ENCODE results near the gene SDHA. TPM values are rescaled to one million over a fixed set of nuclear protein-coding genes. Genes with fewer than 3 reads are reported as not detected.
"Not testable (repeated sequence)": the region's sequence is repeated elsewhere in the genome, so short reads cannot be mapped to it uniquely, and the experiment has no call there.

SDHA gene
- total RNA-seq, 4 donors from 2014 or later: 155 to 471 (median 250) TPM

GRCh38 chr5:219991-220390 lies 1.9 kb downstream of the SDHA start:
- H3K4me1 ChIP-seq: peaks cover 0 to 44% (median 17%) of the 10 kb centered on the region in 4 donors
- peak overlapping the region in 3 of 4 donors; percentile 89 to 99 (median 96) for H3K4me3 ChIP-seq
- DNase-seq: no peak

GRCh38 chr5:222951-223715 lies 5.0 kb downstream of the SDHA start:
- intact Hi-C loops (cut with DNase I; ENCODE audit: low total_unique reads); H3K9me3 ChIP-seq; in situ Hi-C loops (cut with MboI; ENCODE audit: low pct_ligation_motif_present in 1 of 4, low pct_unique_long_range_greater_than_20kb in 1 of 4, low sequenced_read_pairs in 3 of 4); DNase-seq; H3K27ac ChIP-seq; H3K27me3 ChIP-seq; H3K4me3 ChIP-seq: not testable (repeated sequence)
- Histone ChIP-seq H3K36me3 (peaks cover 0 to 39% (median 15%) of the 10 kb centered on the region in 4 donors), H3K4me1 (peaks cover 0 to 30% (median 17%) of the 10 kb centered on the region in 4 donors)
- WGBS, 2 donors (ENCODE audit: low coverage in 1 of 2): 45 to 50% methylated on average over 4 to 6 of the region's 6 CpGs

More at GRCh38 chr5:219991-220390, 1.9 kb downstream of the SDHA start:
- intact Hi-C loops (cut with DNase I; ENCODE audit: low total_unique reads): no loop called here
- TF ChIP-seq POLR2AphosphoS5 (IDR thresholded peaks at IDR 0.05) (no peak), EP300 (IDR thresholded peaks at IDR 0.05; ENCODE audit: low read depth) (no peak), CTCF (IDR thresholded peaks at IDR 0.05) (no peak), POLR2A (IDR thresholded peaks at IDR 0.05) (no peak)
- Histone ChIP-seq H3K9me3 (no peaks in the 10 kb centered on the region), H3K27ac (peak overlapping the region; percentile 91 to 97 (median 96)), H3K36me3 (peaks cover 0 to 11% (median 5%) of the 10 kb centered on the region in 4 donors), H3K27me3 (no peaks in the 10 kb centered on the region)
- in situ Hi-C loops (cut with MboI; ENCODE audit: low pct_ligation_motif_present in 1 of 4, low pct_unique_long_range_greater_than_20kb in 1 of 4, low sequenced_read_pairs in 3 of 4): no loop called here
- 13 to 23% methylated on average over 4 of the region's 4 CpGs for WGBS, 2 donors (ENCODE audit: low coverage in 1 of 2)

- intact Hi-C loops (cut with DNase I; ENCODE audit: low total_unique reads): no loop called here
- H3K27me3 ChIP-seq: no peaks in the 10 kb centered on the region
- DNase-seq: no peak
- H3K9me3 ChIP-seq: no peaks in the 10 kb centered on the region
- 63 to 87% methylated on average over 2 to 6 of the region's 6 CpGs for WGBS, 2 donors (ENCODE audit: low coverage in 1 of 2)
- in situ Hi-C loops (cut with MboI; ENCODE audit: low pct_ligation_motif_present in 1 of 4, low pct_unique_long_range_greater_than_20kb in 1 of 4, low sequenced_read_pairs in 3 of 4): no loop called here
- peaks cover 0 to 30% (median 17%) of the 10 kb centered on the region in 4 donors for H3K4me1 ChIP-seq
- no peak overlapping the region for H3K4me3 ChIP-seq
- TF ChIP-seq POLR2A (IDR thresholded peaks at IDR 0.05) (no peak), EP300 (IDR thresholded peaks at IDR 0.05; ENCODE audit: low read depth) (no peak), POLR2AphosphoS5 (IDR thresholded peaks at IDR 0.05) (no peak)
- H3K36me3 ChIP-seq: peaks cover 0 to 46% (median 18%) of the 10 kb centered on the region in 4 donors
- no peak overlapping the region for H3K27ac ChIP-seq
Measured at GRCh38 chr5:223791-224190, 5.7 kb downstream of the SDHA start.

- TF ChIP-seq CTCF (IDR thresholded peaks at IDR 0.05) (no peak), POLR2A (IDR thresholded peaks at IDR 0.05) (no peak), EP300 (IDR thresholded peaks at IDR 0.05; ENCODE audit: low read depth) (no peak)
- Histone ChIP-seq H3K4me1 (peaks cover 0 to 20% (median 11%) of the 10 kb centered on the region in 4 donors), H3K27me3 (no peaks in the 10 kb centered on the region), H3K27ac (no peak overlapping the region), H3K4me3 (no peak overlapping the region), H3K36me3 (peaks cover 0 to 54% (median 23%) of the 10 kb centered on the region in 4 donors), H3K9me3 (no peaks in the 10 kb centered on the region)
- in situ Hi-C loops (cut with MboI; ENCODE audit: low pct_ligation_motif_present in 1 of 4, low pct_unique_long_range_greater_than_20kb in 1 of 4, low sequenced_read_pairs in 3 of 4): no loop called here
- no peak for DNase-seq
- intact Hi-C loops (cut with DNase I; ENCODE audit: low total_unique reads): no loop called here
- 95 to 100% methylated on average over 2 to 14 of the region's 14 CpGs for WGBS, 2 donors (ENCODE audit: low coverage in 1 of 2)
Measured at GRCh38 chr5:225334-225733, 7.2 kb downstream of the SDHA start.

GRCh38 chr5:227375-227774 lies 9.3 kb downstream of the SDHA start:
- H3K9me3 ChIP-seq; H3K27me3 ChIP-seq; H3K27ac ChIP-seq; intact Hi-C loops (cut with DNase I; ENCODE audit: low total_unique reads); DNase-seq; in situ Hi-C loops (cut with MboI; ENCODE audit: low pct_ligation_motif_present in 1 of 4, low pct_unique_long_range_greater_than_20kb in 1 of 4, low sequenced_read_pairs in 3 of 4); H3K4me3 ChIP-seq; H3K4me1 ChIP-seq: not testable (repeated sequence)
- 97% methylated on average over 17 of the region's 17 CpGs; no CpG with 5 or more reads in 1 of the 2 donors for WGBS, 2 donors (ENCODE audit: low coverage in 1 of 2)
- H3K36me3 ChIP-seq: peaks cover 0 to 62% (median 28%) of the 10 kb centered on the region in 4 donors
